DMS53 treated with DMSO at 0.1 percent for 48 hours (cell line): ENCODE results near the gene CHST4.
A peak's percentile ranks its signal among the peaks of the same experiment; 100 is the strongest.
"Not testable (repeated sequence)": the region's sequence is repeated elsewhere in the genome, so short reads cannot be mapped to it uniquely, and the experiment has no call there.

Experiments
- DNase-seq: peaks from one replicate; lab custom pipeline; 2025; ENCODE audit not compliant: unreplicated experiment; lab: John Stamatoyannopoulos, UW

The CHST4 gene

GRCh38 chr16:71526111-71526631 is at the start of gene CHST4:
TSS of gene CHST4 (plus strand) at chr16:71526426. CDS start at chr16:71536678, 10,252 bp downstream.
- no peak for DNase-seq

- DNase-seq: no peak
Measured at GRCh38 chr16:71476457-71477124, 49.6 kb upstream of the CHST4 start.

GRCh38 chr16:71479420-71479819 is 46.8 kb upstream of the CHST4 start:
- peak; percentile 6 for DNase-seq

GRCh38 chr16:71480956-71481355 is 45.3 kb upstream of the CHST4 start:
- DNase-seq: no peak

- no peak for DNase-seq
Measured at GRCh38 chr16:71482569-71482968, 43.7 kb upstream of the CHST4 start.

GRCh38 chr16:71484006-71484893 is 42.0 kb upstream of the CHST4 start:
- DNase-seq: peak; percentile 83

GRCh38 chr16:71489122-71489521 is 37.1 kb upstream of the CHST4 start, which contains the start of gene ZNF19:
TSS of gene ZNF19 (minus strand) at chr16:71489324. CDS start at chr16:71482114, 7,210 bp downstream.
- no peak for DNase-seq

- no peak for DNase-seq
Measured at GRCh38 chr16:71490361-71490760, 35.9 kb upstream of the CHST4 start.

- no peak for DNase-seq
Measured at GRCh38 chr16:71491054-71491453, 35.2 kb upstream of the CHST4 start.

GRCh38 chr16:71492786-71493185 is 33.4 kb upstream of the CHST4 start:
- DNase-seq: no peak

- no peak for DNase-seq
Measured at GRCh38 chr16:71493213-71493612, 33.0 kb upstream of the CHST4 start.

- DNase-seq: no peak
Measured at GRCh38 chr16:71498031-71498430, 28.2 kb upstream of the CHST4 start.

- peak; percentile 25 for DNase-seq
Measured at GRCh38 chr16:71499775-71500364, 26.4 kb upstream of the CHST4 start.

- no peak for DNase-seq
Measured at GRCh38 chr16:71500964-71501363, 25.3 kb upstream of the CHST4 start.

- no peak for DNase-seq
Measured at GRCh38 chr16:71501547-71501946, 24.7 kb upstream of the CHST4 start.

GRCh38 chr16:71504051-71504450 is 22.2 kb upstream of the CHST4 start:
- not testable (repeated sequence) for DNase-seq

- DNase-seq: no peak
Measured at GRCh38 chr16:71504901-71505300, 21.3 kb upstream of the CHST4 start.

- no peak for DNase-seq
Measured at GRCh38 chr16:71507061-71507460, 19.2 kb upstream of the CHST4 start.

- no peak for DNase-seq
Measured at GRCh38 chr16:71513302-71513701, 12.9 kb upstream of the CHST4 start.

GRCh38 chr16:71514476-71514875 is 11.8 kb upstream of the CHST4 start:
- DNase-seq: no peak

- DNase-seq: no peak
Measured at GRCh38 chr16:71515026-71515425, 11.2 kb upstream of the CHST4 start.

- no peak for DNase-seq
Measured at GRCh38 chr16:71520550-71520949, 5.7 kb upstream of the CHST4 start.
